SKM-1 treated with dmso at 0.1 percent for 144 hours (cell line): ENCODE data around the gene DNAH2.
A peak's percentile ranks its signal among the peaks of the same experiment; 100 is the strongest.

Experiments used
- DNase-seq: peaks from one replicate; lab custom pipeline; 2025; ENCODE audit not compliant: unreplicated experiment; lab: John Stamatoyannopoulos, UW

Gene DNAH2

DNA sequence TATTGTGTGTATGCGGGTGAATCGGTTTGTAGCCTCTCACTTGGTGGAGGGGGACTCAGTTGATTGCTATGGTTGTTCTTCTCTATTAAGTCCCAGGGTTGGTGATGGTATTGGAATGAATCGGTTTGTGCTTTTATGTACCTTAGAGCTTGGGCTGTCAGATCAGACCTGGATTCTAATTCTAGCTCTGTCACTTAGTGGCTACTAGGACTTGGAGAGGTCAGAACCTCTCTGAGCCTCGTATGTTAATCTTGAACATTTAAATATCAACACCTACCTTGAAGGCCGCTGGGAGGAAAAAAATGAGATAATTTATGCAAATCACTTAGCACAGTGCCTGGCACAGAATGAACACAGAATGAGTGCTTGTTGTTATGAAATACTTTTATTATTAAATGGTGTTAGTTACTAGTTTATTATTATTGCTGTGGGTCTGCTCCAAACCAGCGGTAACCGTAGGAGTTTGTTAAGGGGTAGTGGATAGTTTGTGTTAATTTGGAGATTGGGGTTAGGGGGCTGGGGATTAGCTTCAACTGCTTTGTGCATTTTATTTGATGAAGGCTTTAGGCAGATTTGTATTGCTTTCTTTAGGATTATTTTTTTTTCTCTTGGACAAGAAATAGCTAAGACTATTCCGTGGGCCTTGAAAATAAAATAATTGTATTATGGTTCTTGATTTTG lies 120.0 kb downstream of the DNAH2 start:
- no peak for DNase-seq

DNA sequence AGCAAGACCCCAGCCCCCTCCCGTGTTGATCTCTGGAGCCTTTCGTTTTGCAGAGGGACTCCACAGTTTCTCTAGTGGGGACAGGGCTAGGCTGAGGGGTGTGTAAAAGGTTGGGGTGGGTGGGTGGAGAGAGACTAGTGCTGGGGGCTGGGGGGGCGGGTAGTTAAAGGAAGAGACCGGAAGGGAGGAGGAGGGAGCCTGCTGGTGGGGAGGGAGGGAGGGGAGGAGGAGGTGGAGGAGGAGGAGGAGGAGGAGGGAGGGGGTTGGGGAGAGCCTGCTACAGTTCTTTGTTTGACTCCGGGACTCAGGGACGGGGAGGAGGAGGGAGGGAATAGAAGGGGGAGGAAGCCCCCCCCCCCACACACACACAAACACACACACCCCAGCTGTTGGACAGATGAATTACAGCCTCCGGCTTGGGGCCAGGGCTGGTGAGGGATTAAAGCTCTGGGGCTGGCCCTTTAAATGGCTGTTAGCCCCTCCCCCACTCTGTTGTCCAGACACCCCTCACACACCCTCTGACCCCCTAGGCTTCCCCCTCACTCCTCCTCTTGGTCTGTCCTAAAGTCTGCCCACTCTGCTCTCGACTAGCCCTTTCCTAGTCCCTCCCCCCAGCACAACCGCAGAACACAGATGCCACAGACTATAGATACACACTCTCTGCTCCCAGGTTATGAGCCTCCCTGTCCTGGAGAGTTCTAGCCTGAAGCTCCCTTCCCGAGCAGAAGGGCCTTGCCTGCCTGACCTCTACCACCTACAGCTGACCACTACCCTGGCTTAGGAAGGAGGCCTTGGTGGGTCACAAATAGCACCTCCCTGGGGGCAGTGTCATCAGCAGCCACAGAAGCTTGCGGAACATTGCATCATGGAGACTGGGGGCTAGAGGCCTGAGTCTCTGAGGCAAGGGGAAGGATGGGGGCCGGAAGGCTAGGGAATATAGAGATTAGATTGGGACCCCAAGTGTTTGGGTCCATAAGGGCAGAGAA lies 120.8 kb downstream of the DNAH2 start:
- DNase-seq, result peak; percentile 67

DNA sequence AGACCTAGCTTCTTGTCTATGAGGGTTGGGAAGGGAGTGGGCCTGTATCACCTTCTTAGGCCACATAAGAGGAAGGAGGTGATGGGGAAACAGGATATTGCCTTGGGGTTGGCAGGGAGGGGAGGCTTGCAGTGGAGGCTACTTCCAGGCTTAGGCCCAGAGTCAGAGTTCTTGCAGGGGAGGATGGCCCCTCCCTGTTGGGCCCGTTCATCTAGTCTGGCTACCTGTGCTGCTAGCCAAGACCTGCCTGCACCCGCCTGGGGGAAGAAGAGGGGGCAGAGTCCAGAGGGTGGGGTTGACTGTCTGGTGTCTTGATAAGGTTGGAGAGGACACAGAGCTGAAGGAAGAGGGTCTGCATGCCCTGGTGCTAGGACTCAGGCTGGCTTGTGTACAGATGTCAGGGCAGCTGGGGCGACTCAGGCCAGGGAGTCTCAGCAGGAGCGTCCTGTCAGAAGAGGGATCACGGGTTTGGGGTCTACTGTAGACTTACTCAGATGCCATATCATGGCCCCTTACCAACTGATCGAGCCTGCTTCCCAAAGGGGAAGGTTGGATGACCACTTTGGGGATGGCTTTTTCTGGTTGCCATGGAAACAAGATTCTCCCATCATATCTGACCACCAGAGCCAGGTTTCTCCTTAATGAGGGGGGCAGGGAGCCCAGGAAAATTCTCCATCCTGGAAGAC lies 121.8 kb downstream of the DNAH2 start:
- DNase-seq, result peak; percentile 74

DNA sequence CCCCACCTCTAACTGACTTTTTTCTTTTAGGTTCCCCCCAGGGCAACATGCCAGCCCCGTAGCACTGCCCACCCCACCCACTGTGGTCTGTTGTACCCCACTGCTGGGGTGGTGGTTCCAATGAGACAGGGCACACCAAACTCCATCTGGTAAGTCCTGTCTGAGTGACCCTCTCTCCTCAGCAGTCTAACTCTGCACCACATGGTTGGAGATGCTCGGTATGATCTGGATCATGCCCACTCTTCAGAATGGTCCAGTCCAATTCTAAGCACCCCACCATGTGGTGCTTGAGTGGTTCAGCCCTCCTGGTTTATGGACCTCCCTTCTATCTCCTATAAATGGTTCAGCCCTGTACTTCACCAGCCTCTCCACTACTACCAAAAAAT lies 122.3 kb downstream of the DNAH2 start:
- DNase-seq, result peak; percentile 1

DNA sequence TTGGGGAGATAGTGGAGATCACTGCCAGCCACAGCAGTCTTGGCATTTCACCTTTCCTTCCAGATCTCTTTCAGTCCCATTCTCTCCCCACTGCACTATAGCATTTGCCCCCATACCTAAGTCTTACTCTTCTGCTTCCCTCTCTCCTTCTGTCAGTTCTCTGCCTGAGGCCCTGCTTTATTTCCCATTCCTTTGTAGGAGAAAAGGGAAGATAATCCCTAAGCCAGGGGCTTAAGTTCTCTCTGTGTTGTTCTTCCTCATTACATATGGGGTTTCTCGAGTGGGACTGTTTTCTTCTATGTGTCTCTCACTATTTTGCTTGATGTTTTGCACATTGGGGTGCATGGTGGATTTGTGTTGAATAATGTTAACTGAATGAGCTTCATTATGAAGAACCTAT lies 122.9 kb downstream of the DNAH2 start:
- DNase-seq, result no peak

DNA sequence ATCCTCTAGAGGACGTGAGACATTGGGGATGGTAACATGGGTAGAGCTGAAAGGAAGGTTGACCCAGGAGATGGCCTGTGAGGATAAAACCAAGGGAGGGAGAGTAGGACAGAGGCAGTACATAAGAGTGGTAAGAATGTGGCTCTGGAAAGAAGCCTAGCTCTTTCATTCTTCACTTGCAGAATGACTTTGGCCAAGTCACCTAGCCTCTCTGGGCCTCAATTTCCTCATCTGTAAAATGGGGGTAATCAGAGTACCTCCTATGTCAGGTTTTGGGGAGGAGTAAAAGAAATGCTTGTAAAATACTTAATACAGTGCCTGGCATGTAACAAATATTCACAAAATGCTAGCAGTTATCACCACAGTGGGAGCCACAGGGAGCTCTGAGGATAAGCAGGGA lies 123.3 kb downstream of the DNAH2 start:
- DNase-seq, result no peak

DNA sequence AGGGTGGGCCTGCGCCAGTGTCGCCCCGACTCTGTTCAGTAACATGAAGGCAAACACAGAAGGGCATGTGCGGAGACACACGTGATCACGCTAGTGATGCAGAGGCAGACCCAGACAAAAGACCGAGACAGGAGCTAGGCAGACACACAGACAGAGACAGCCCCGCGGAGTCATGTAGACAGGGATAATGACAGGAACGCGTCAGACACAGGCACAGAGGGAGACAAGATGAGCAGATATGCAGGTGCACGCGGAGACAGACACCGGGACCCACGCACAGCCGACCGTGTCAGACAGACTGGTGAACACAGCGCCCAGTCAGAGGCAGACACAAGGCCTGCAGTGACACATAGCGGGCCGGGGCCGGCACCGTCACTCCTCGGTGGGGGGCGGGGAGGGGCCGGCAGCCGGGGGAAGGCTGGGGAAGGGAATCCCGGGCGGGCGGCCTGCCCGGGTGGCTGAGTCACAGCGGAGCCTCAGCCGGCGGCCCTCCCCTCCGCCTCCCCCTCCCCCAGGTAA lies 123.9 kb downstream of the DNAH2 start:
- peak; percentile 33 for DNase-seq

DNA sequence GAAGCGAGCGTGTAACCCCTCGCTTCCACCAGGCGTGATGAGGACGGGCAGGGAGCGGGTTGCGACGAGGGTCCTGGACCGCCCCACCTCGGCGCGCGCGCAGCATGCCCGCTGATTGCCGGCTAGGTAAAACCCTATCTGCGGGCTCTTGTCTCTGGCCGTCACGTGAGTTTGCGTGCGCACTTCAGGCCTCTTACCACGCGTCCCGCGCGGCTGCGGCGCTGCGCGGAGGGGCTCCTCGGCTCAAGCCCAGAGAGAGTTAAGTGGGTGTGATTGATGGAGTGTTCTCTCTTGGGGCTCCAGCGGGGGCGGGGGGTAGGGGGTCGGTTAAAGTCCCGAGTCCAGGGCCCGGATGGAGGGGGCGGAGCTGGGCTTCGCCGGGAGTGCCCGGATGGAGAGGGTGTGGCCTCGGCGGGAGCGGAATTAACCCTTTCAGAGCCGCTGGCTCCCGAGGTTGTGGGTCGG lies 124.4 kb downstream of the DNAH2 start:
- DNase-seq, result peak; percentile 33

DNA sequence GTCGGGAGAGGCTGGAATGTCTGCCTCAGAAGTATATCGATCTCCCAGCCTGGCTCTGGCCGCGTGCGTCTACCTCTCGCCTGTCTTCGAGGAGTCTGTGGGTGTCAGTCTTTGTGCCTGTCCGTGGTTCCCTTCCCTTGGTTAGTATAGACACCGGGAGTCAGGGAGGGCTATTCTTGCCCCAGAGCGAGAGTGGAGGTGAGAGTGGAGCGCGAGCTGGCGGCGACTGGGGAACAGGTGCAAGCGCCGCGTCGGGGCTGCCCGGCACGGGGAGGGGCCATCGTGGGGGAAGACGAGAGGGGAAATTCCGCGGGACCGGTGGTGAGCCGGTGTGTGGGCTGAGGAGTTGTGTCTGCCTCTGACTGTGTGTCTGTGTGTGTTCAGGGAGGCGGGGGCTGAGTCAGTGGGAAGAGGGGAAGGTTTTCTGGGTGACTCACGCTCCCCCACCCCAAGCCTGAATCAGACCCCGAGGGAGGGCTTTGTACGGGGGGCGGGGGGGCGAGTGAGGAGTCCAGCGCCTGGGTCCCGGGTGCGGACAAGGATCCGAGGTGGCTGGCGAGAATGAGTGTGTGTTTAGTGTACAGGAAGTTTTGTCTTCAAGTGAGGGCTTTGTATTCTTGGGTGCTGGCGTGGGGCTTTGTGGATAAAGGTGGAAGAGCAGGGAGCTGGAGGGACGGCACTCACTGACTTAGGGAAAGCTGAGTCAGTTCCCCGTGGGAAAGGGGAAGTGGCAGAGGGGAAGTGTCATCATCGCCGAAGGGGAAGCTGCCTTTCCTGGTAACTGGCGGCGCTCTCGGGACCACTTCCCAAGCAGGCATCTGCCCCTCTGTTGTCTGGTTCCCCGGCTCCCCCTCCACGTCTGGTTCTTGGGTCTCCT lies 125.1 kb downstream of the DNAH2 start:
- peak; percentile 54 for DNase-seq

DNA sequence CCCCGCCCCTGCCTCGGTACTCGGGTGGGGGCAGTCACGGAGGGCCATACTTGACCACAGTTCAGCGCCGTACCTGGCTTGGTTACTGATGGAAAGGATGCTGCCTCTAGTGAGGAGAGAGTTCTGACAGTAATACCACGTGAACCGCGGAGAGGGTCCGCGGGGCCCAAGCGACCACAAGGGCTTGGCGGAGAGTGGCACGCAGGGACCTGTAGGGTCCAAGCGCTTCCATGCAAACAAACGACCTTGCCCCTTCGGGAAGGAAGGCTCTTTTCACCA lies 125.7 kb downstream of the DNAH2 start:
- DNase-seq, result no peak

DNA sequence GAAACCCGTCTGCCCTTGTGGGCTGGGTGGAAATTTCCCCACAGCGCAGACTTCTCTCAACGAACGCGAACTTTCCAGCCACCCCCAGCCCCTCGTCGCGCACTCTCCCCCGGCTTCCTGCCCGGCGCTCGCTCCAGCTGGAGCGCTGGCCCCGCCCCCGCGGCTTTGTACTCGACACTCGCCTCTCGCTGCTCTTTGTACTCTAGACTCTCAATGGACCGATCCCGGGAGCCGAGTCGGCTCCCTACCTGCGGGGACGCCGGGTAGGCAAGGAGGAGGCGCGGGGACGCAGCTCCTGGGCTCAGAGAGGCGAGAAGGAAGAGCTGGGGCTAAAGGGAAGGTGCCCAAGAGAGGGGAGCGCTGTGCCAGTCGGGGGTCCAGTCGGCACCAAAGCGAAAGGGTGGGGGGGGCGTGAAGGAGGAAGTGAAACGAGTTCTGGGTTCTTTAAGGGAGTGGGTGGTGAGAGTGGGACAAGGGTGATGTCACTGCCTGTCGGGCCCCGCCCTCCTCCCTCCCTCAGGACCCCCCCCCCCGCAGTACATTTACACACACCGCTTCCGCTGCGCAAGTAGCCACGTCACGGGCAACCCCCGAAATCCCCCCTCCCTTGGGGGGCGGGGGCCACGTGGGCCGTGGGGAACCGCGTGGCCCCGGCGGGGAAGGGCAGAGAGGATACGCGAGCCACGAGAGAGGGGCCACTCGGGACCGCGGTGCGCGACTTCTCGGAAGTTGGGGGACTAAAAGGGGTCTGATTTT lies 126.2 kb downstream of the DNAH2 start:
- peak; percentile 67 for DNase-seq

DNA sequence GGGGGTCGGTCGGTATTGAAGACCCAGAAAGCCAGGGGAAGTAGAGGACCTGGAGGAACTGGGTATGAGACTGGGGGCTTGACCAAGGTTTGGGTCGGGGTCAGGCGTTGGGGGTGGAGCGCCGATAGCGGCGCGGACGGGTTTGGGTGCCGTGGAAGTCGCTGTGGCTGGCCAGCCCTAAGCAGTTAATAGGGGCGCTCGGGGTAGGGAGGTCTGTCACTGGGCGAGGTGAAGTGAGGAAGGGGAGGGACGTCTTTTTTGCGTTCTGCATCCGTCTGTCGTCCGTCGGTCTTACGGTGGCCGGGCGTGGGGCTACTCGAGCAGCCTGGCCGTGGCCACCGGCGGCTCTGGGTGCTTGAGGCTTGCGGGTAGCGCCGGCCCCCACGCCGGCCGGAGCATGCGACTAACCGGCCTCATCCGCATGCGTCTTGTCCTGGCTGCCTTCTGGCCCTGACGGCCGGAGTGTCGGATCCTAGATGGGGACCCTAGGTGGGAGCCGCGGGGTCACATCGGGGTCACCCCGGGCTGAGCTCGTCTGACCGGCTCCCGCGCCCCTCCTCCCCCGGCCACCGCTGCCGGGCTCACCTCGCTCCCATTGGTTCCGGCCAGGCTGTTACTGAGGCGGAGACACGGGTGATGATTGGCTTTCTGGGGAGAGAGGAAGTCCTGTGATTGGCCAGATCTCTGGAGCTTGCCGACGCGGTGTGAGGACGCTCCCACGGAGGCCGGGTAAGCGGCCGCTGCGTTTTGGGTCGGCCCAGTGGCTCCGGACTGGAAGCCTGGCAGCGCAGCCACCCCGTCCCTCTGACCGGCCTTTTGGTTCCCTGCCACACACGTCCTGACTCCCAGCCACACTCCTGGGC lies 127.0 kb downstream of the DNAH2 start:
- peak; percentile 75 for DNase-seq

DNA sequence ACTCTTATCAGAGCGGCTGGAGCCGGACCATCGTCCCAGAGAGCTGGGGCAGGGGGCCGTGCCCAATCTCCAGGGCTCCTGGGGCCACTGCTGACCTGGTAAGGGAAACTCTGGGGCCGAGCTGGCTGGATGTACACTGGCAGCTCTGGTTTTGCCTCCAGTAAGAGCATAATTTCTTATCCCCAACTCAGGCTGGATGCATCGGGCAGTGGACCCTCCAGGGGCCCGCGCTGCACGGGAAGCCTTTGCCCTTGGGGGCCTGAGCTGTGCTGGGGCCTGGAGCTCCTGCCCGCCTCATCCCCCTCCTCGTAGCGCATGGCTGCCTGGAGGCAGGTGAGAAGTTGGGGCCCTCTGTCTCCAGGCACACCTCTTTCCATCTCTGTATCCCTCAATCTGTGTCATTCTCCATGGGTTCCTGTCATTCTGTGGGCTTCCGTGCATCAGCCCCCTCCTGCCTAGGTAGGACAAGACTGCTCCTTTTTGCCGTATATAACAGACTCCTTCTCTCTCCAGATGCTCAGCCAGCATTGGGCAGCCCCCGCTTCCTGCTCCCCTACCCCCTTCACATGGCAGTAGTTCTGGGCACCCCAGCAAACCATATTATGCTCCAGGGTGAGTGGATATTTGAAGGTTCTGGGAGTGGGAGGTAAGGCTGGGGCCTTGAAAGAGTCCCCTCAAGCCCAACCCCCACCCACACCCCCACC lies 128.0 kb downstream of the DNAH2 start:
- DNase-seq, result no peak

DNA sequence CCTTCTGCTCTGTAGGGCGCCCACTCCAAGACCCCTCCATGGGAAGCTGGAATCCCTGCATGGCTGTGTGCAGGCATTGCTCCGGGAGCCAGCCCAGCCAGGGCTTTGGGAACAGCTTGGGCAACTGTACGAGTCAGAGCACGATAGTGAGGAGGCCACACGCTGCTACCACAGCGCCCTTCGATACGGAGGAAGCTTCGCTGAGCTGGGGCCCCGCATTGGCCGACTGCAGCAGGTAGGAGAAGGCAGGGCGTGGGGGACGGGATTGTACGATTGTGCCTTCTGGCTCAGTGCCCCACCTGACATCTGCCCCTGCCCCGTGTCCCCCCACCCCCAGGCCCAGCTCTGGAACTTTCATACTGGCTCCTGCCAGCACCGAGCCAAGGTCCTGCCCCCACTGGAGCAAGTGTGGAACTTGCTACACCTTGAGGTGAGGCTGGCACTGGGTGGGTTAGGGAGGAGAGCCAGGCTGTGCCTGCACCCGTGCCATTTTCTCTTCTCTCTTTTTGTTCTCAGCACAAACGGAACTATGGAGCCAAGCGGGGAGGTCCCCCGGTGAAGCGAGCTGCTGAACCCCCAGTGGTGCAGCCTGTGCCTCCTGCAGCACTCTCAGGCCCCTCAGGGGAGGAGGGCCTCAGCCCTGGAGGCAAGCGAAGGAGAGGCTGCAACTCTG lies 128.7 kb downstream of the DNAH2 start:
- no peak for DNase-seq

DNA sequence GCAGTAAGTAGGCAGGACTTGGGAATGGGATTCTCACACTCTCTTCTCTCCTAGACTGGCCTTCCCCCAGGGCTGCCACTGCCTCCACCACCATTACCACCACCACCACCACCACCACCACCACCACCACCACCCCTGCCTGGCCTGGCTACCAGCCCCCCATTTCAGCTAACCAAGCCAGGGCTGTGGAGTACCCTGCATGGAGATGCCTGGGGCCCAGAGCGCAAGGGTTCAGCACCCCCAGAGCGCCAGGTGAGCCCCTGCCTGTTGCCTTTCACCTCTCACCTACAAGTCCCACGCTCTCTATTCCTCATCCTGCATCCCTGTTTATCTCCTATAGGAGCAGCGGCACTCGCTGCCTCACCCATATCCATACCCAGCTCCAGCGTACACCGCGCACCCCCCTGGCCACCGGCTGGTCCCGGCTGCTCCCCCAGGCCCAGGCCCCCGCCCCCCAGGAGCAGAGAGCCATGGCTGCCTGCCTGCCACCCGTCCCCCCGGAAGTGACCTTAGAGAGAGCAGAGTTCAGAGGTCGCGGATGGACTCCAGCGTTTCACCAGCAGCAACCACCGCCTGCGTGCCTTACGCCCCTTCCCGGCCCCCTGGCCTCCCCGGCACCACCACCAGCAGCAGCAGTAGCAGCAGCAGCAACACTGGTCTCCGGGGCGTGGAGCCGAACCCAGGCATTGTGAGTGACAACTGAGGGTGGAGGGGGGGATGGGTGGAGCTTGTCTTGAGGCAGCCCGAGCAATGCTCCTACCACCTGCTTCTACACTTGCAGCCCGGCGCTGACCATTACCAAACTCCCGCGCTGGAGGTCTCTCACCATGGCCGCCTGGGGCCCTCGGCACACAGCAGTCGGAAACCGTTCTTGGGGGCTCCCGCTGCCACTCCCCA lies 129.5 kb downstream of the DNAH2 start:
- no peak for DNase-seq

DNA sequence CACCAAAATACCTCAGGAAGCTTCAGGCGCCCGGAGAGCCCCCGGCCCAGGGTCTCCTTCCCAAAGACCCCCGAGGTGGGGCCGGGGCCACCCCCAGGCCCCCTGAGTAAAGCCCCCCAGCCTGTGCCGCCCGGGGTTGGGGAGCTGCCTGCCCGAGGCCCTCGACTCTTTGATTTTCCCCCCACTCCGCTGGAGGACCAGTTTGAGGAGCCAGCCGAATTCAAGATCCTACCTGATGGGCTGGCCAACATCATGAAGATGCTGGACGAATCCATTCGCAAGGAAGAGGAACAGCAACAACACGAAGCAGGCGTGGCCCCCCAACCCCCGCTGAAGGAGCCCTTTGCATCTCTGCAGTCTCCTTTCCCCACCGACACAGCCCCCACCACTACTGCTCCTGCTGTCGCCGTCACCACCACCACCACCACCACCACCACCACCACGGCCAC lies 130.6 kb downstream of the DNAH2 start:
- DNase-seq, result no peak

DNA sequence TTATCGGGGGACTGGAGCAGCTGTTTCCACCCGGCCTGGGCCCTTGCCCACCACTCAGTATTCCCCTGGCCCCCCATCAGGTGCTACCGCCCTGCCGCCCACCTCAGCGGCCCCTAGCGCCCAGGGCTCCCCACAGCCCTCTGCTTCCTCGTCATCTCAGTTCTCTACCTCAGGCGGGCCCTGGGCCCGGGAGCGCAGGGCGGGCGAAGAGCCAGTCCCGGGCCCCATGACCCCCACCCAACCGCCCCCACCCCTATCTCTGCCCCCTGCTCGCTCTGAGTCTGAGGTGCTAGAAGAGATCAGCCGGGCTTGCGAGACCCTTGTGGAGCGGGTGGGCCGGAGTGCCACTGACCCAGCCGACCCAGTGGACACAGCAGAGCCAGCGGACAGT lies 131.2 kb downstream of the DNAH2 start:
- DNase-seq, result no peak
